ENCODE results near the gene GPR137B.

Gene GPR137B

GRCh38 chr1:236117710-236118109, 24.6 kb upstream of the GPR137B start:
- DNase-seq: no peak

DNA sequence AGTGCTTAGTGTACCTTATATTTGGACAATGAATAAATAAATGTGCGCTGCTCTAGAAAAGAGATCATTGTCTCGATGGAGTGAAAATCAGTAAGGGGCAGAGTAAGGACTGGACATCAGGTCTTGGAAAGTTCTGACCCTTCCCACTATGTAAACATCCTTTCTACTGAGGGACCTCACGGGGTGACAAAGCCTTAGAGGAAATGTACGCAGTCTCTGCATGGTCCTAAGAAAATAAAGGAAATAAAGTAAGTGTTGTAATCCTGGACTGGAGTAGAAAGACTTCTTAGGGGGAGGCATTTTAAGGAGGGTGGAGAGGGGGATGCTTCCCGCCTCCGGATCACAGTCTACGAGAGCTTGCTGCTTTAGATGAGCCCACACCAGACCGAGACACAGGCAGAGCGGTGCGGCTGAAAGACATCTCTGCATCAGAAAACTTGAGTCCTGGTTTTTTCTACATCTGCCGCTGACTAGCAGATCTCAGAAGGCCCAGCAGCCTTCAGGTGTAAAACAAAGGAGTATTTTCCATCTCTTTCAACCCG, 22.3 kb upstream of the GPR137B start:
- DNase-seq: no peak

GRCh38 chr1:236120721-236121153, 21.6 kb upstream of the GPR137B start:
- peak; percentile 68 for DNase-seq

DNA sequence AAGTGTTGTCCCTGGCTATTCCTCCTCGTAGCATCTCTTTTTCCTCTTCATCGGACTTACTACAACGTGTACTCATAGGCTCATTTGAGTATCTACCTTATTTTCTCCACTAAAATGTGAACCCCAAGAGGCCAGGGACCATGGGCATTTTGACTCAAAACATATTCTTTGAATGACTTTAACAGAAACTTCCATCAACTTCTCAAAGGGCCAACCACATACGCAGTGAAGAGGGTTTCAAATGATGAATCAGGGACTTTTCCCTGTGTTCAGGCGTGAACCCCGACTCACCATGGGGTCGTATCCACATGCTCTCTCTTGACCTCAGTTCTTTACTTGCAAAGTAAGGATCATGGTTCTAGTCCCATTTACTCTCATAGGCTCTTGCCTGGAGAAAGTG, 20.2 kb upstream of the GPR137B start:
- DNase-seq: no peak

- DNase-seq: no peak
Observed at GRCh38 chr1:236123563-236123962, 18.8 kb upstream of the GPR137B start.

- no peak for DNase-seq
Observed at GRCh38 chr1:236124965-236125364, 17.4 kb upstream of the GPR137B start.

- DNase-seq: no peak
Observed at GRCh38 chr1:236127045-236127444, 15.3 kb upstream of the GPR137B start.

DNA sequence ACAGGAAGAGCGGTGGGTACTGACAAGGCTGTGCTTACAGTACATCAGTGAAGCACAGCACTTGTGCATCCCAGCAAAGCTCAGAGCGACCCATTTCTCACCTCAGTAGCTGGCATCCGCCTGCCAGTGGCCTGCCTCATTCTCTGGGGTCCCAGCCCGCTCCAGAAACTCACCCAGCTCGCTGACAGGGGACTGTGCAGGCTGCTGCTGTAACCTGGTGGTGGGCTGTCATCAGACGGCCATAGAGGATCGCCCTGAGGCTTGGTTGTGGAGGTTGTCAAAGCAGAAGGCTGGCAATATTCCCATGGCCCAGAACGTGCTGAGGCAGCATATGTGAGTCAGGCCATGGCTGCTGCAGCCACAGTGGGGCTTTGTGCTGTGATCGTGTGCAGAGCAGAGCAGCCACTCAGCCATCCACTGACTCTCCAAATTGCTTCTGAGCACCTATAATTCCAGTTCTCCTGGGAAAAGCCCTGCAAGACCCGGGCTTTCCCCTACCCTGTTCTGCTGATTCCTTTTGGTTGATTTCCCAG, 13.6 kb upstream of the GPR137B start:
- no peak for DNase-seq

DNA sequence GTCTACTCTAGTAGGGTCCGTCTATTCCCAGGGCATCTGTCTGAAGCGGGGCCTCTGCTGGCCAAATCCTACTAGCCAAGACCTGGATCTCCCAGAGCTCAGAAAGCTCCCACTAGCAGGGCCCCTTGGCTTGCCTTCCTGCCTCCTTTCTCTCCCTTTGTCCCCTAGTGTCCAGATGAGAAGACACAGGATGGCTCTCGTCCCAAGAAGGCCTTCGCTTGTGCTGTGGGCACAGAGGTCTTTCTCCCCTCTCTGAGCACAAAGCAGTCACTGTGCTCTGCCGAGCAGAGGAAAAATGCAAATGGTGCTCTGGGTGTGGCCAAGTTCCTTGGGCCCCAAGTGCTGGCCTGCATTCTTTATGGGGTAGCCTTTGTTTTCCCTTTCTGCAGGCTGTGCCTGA, 13.0 kb upstream of the GPR137B start:
- DNase-seq: no peak

DNA sequence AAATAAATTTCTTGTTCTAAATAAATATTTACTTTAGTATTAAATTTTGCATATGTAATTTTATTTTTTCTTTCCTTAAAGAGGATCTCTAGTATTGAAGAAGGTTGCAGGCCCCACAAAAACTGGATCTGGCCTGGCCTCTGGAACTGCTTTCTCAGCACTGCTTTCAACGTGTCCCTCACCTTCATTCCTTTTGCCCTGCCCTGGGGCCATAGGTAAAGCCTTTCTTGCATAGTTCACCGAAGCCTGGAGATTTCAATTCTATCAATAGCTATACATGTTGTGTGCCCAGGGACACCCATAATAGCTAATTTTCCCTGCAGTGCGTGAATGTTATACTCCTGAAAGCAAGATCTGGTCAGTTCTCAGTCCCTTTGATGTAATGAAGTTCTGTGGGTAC, 12.0 kb upstream of the GPR137B start:
- DNase-seq: no peak

GRCh38 chr1:236131916-236132315, 10.4 kb upstream of the GPR137B start:
- no peak for DNase-seq

DNA sequence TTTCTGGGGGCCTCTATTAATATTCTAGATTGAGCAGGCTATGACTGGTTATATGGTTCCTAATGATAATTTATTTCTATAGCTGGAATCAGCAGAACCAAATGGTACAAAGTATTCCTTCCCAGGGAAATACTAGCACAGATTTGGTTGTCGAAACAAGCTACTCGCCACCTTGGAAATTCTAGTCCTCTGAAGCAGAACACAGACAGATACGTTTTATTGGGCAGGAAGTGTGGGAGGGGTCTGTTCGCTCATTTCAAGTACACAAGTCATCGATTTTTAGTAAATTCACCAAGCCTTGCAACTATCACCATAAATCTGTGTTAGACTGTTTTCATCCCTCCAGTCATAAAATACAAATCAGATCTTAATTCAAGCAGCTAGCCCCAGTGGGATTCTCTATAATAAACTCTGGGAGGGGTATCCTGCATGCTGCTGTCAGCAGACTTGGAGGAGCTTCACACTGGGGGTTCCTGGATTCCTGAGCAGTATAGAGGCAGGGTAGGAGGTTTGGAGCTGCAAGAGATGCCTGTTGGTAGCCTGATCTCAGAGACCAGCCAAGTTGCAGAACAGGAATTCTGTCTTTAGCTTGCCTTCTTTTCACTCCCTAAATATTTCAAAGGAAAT, 9.8 kb upstream of the GPR137B start:
- DNase-seq: no peak

GRCh38 chr1:236133339-236133738, 9.0 kb upstream of the GPR137B start:
- no peak for DNase-seq

DNA sequence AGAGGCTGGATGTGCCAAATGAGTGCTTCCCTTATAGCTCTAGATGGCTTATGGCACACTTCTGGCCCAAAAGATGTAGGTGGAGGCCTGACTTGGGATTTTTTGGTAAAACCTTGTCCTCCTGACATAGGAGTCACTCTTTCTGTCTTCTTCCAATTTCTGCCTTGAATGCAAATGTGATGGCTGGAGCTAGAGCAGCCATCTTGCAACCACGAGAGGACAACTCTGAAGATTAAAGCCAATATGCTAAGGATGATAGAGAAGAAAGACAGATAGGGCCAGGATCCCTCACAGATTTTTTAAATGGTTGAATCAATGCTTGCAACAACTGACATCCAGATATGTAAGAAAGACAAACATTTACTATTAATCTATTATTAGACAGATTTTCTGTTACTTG, 8.5 kb upstream of the GPR137B start:
- no peak for DNase-seq

DNA sequence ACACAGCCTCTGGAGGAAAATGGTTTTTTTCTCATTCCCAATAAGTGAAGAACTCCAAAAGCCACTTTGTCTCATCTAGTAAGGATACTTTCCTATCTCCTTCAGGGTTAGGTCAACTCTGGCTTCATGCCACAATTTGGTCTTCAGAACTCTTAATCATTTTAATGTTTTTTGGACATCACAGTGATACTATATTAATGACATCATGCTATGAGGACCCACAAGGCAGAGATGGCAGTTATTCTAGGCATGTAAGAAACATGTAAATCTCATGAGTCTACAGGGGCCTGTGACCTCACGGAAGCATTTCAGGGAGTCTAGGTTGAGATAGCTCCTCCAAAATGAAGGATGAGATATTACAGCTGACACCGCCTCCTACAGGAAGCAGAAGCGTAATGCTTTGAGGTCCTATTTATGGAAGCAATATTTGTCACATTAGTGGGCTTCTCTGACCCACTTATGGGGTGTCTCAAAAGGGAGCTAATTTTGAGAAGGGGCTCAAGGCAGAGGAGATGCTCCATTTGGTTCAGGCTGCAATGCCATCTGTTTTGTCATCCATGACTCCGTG, 5.0 kb upstream of the GPR137B start:
- no peak for DNase-seq

GRCh38 chr1:236139495-236139894, 2.8 kb upstream of the GPR137B start:
- no peak for DNase-seq

DNA sequence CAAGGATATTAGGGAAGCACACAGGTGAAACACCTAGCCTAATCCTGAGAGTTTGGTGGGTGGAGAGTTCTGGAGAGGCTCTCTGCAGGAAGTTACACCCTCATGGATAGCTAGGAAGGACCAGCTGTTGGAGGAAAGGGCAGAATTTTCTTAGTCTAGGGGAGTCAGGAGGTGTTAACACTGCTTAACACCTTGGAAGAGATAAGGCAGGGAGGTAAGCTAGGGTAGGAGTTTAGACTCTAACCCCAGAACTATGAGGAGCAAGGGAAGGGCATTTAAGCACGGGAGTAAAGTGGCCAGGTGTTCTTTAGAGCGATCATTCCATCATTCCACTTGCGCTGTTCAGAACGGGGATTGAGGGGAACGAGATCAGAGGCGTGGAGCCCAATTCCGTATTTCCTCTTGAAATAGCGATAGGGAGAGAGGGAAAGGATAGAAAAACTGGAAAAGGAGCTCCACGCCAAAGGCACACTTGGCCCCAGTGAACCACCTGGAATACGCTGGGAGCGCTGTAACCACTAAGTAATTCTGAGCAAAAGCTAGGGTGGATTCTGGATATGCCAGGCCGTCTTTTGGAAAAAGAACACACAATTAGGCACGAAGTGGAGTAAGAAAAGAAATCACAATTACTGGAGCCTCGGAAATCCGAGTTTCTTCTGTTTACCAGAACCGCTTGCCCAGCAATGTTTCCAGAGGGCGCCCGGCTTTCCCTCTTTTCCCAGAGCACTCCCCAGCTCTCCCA, 1.5 kb upstream of the GPR137B start:
- DNase-seq: no peak

DNA sequence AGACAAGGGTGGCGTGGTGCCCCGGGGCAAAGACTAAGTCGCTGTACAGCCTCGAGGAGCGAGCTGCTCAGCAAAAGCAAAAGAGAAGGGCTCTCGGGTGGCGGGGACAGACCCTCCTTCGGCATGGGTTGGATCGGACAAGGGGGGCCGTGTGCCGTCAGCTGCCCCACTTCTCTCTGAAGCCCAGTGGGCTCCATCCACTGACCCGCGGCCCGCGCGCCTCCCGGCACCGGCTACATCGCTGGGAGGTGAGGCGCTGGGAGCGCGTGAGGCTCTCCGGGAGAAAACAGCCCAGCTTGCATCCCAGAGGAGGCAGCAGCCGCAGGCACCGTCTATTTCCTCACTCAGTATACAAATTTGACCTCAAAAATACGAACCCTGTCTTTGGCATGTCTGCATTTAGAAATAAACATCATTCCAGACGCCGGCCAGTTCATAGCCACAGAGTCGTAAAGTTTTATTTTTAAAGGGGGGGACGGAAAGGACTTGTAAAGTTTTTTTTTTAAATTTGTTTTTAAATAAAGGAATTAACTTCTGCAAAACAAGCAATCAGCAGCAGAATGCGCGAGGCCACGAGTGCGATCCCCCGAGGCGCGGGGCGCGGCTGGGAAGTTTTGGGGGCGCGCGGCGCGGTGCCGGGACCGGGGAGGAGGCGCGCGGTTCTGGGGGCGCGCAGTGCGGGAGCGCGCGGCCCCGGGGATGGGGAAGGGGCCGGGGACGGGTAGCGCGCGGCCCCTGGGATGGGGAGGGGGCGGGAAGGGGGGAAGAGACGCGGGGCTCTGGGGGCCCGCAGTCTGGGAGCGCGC, 689 bp upstream of the GPR137B start:
- peak; percentile 67 for DNase-seq

- peak; percentile 73 for DNase-seq
Observed at GRCh38 chr1:236143104-236143948, 987 bp downstream of the GPR137B start.

- no peak for DNase-seq
Observed at GRCh38 chr1:236144033-236144432, 1.7 kb downstream of the GPR137B start.

- DNase-seq: no peak
Observed at GRCh38 chr1:236144446-236145150, 2.3 kb downstream of the GPR137B start.
